GM18868 (cell line): ENCODE measurements around the gene CD14.
A peak's percentile ranks its signal among the peaks of the same experiment; 100 is the strongest.
"Not testable (repeated sequence)": the region's sequence is repeated elsewhere in the genome, so short reads cannot be mapped to it uniquely, and the experiment has no call there.

Source experiments
- ATAC-seq: cut with Tn5 transposase; IDR thresholded peaks from one replicate; pipeline ENCODE4 v1.9.1; 2021; ENCODE audit warnings: mild to moderate bottlenecking, moderate library complexity; ENCODE audit not compliant: unreplicated experiment

The CD14 gene

GRCh38 chr5:140598836-140599235 is 34.1 kb downstream of the CD14 start:
- ATAC-seq: no peak

DNA sequence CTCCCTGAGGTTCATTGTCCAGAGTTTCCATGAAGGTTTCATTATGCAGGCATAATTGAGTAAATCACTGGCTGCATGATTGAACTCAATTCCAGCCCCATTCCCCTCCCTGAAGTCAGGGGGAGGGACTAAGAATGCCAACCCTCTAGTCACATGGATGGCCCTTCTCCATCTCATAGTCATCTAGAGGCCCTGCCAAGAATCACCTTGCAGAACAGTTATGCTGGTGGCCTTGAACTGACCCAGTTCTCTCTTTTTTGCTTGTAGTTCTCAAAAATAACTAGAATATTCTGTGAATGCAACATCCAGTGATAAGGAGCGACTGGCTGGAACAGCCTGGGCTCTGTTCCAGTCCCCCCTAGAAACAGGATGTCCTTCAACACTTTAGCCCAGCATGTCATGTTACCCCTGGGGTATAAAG is 36.6 kb downstream of the CD14 start:
- no peak for ATAC-seq

- peak; percentile 50 for ATAC-seq
Observed at GRCh38 chr5:140595538-140596300, 37.3 kb downstream of the CD14 start.

DNA sequence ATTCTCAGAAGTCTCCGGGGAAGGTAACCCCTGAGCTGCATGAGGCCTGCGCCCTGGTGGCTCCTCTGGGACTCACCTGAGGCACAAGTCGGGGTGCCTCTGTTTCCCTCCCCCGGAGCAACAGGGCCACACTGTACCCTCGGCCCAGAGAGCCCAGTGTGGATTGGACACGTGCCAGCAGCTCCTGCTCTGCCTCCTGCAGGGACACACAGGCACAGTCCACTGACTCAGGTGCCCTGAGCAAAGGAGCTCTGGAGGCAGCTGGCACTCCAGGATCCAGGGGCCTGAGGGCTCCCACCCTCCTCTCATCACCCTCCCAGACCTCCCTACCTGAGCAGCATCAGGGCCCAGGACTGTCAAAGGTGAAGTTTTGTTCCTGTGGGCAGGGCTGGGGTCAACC is 38.8 kb downstream of the CD14 start:
- no peak for ATAC-seq

GRCh38 chr5:140593070-140593469 is 39.9 kb downstream of the CD14 start:
- ATAC-seq: not testable (repeated sequence)

GRCh38 chr5:140591747-140592372 is 41.1 kb downstream of the CD14 start:
- ATAC-seq: no peak

DNA sequence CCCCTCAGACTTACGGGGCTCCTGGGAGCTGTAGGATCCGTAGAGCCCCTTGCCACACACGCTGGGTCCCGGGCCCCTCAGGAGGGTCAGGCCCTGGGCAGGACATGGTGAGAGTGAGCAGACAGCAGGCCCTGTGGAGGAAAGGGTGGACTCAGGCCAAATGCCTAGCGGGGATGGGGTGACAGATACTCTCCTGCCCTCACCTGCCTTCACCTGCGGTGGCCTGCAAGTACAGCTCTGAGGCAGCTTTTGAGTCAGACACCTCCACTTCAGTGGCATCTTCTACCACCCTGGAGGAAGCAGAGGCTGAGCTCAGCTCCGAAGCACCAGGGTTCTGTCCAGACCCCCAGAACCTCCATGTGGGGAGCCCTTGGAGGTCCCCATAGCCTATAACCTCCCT is 42.1 kb downstream of the CD14 start:
- no peak for ATAC-seq

GRCh38 chr5:140588311-140589070 is 44.5 kb downstream of the CD14 start:
- ATAC-seq: no peak

GRCh38 chr5:140587495-140587894 is 45.5 kb downstream of the CD14 start:
- no peak for ATAC-seq
